A673 (cell line): ENCODE data around the gene HRH2.

ENCODE experiments used
- CTCF ChIP-seq: fragments of 300-800, 200-600 bp; sonication (generic); conservative IDR thresholded peaks from 2 replicates; pipeline ENCODE4 v1.5.1; 2017; ENCODE audit warnings: low read depth, mild to moderate bottlenecking, antibody characterized with exemption, low read length, moderate library complexity, mixed read lengths
- EZH2 ChIP-seq: fragments of 200-600 bp; sonication (generic); IDR thresholded peaks from 2 replicates; pipeline ENCODE4 v1.6.1; 2017; ENCODE audit warnings: borderline replicate concordance, low read depth, mild to moderate bottlenecking, mixed read lengths, antibody characterized with exemption, low read length; ENCODE audit not compliant: poor library complexity, severe bottlenecking

GRCh38 chr5:175681968-175682340 is 24.1 kb downstream of the HRH2 start:
- TF ChIP-seq CTCF = no peak
- TF ChIP-seq EZH2 = no peak
